ENCODE measurements around the gene QRFP.

Gene QRFP, protein sequence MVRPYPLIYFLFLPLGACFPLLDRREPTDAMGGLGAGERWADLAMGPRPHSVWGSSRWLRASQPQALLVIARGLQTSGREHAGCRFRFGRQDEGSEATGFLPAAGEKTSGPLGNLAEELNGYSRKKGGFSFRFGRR

DNA sequence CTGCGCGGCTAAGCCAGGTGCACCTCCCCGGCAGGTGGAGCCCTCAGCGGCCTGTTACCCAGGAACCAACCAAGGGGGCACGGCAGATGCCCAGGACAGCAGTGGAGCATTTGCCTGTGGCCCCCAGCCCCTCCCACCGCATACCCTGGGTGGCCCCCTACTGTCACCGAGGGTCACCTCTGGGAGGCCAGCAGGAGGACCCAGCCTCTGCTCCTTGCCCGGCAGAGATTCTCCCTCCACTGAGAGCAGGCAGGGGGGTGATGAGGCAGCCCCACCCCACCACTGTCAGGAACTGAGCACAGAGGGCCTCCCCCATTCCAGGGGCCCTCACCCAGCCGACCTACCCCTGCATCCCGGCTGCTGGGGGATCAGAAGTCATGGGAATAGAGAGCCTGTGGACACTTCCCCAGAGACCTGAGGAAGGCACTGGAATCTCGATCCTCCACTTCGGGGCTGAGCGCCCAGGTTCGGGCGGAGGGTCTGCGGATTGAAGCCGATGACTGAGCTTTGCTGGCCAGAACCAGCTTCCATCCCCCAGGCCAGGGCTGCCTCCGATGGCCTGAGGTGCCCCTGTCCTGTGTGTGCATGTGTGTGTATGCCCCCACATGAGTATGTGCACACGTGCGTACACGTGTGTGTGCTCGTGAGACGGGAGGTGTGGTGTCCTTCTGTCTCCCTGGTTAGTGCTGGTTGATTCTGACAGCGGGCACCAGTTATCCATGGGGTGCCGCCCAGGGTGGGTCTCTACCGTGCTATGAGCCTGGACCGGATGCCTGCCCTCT is at the start of gene QRFP:
QRFP (minus strand) TSS at position 580 of the 782 bp plus-strand sequence. CDS start 2,974 bp downstream, outside the sequence.
- no peak for DNase-seq

DNA sequence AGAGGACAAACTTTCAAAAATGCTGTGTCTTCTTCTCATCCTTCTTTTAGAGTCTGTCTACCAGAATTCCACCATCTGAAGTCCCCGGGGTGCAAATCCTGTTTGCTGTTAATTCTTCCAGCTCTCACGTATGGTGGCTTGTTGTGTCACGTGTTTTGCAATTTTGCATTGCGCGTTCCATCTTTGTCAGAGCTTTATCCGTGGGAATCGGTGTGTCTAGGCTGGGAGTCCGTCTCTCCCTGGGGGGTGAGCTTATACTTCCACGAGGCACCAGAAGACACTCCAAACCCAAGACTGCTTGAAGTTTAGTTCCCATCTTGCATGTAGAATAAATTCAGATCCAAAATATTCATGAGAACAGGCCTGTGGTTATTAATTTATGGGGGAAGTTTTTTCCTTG is 48.6 kb upstream of the QRFP start:
- DNase-seq: no peak

DNA sequence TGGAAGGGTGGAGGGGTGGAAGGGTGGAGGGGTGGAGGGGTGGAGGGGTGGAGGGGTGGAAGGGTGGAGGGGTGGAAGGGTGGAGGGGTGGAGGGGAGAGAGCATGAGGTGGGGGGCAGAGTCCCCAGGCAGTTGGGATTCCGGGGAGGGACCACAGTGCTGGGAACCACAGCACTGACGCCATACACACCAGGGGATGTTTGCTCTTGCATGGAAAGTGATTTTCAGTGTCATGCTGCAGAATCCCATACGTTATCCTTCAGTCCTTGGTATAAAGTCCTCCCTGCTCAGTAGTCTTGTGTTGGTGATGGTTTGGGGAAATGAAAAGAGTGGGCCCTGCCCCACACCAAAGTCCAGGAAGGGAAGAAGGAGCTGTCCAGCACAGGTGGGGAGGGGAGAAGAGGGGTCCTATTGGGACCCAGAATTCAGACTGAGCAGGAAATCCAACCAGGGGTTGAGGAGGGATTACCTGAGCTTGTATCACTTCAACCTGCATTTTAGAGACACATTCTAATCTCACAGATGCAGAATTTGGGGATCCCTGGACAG is 48.0 kb upstream of the QRFP start:
- DNase-seq: no peak

DNA sequence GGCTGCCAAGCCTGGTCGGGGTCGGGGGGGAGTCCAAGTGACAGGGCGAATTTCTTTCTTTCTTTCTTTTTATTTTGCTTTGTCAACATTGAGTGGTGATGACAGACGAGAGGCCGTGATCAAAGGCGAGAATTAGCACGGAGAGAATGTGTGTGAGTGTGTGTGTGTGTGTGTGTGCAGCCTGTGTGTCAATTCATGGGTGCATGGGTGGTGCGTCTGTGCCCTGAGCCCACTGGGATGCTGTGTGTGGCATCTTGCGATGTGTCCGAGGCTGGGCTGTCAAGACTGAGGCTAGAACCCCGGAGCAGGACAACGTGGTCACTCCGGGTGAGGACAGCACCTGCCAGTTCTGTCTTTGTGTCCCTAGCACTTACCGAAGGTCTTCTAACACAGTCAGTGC is 47.2 kb upstream of the QRFP start:
- no peak for DNase-seq

DNA sequence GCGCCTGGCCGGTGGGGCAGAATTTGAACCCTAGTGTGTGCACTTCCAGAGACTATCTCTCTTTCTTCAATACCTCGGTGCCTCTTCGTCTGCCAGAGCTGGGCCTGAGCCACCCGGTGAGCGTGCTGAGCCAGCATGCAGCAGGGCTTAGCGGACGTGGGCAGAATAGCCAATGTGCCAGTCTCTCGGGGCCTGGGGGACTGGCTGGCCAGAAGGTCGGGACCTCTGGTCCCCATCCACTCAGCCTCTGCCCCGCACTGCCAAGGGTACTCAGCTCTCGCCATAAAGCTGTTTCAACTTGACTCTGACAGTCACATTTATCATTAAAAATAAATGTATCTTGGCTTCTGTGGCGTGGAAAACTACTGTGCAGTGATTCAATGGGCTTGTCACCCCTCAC is 46.6 kb upstream of the QRFP start:
- DNase-seq: no peak

DNA sequence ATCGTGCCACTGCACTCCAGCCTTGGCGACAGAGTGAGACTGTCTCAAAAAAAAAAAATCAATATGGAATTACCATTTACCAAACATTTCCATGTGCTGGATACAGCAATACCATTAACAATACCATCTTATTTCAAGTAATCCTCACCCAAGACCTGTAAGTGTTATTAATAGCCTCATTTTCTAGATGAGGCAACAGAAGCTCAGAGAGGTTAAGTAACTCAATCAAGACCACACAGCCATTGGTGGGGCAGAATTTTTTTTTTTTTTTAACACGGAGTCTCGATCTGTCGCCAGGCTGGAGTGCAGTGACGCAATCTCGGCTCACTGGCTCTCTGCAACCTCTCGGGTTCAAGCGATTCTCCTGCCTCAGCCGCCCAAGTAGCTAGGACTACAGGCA is 46.1 kb upstream of the QRFP start:
- DNase-seq: no peak

DNA sequence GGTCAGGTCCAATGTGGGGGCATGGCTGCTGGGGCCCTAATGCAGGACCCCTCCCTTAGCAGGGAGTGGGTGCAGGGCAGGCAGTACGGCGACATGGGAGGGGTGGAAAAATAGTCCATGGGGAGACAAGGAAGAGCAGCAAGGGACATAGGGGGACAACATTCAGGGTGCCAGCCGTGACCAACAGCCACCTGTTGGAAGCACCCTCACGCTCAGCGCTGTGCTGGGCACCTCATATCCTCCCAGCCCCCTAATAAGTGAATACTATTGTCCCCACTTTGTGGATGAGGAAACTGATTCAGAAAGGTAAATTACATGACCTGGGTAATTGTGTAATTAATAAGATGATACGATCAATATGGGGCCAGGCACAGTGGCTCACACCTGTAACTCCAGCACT is 45.5 kb upstream of the QRFP start:
- DNase-seq: no peak

DNA sequence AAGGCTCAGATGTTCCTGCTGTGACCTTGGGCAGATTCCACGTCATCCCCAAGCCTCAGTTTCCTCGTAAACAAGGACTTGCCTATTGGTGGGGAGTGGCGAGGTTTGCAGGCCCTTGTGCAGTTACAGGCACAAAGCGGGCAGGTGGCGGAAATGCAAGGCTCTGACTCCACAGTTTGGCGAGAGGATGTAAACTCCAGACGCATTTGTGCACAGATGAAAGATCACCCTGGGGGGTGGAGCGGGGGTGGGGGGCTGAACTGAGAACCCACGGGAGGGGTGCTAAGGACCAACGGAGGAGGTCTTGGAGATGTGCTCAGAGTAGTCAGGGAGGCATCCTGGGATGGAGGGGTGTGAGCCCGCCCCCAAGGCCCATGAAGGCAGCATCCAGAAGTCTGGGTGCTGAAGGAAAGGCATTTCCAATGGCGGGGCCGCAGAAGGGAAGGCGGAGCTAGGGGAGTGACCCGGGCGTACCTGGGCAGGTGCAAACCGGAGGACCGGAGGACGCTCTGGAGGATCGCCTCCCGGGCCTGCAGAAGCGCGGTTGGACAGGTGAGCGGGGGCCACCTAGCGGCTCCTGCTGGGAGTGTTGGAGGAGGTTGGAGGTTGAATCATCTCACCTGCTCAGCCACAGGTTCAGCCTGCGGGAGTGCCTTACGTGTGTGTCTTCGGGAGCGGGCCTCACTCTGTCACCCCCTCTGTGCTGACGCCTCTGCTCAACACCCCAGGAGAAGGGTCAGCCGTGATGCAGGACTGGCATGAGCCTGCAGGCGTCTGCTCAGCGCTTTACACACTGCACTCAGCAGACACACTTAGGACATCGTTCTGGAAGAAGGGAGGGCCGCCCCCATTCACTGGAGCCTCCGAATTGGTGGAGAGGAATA is 44.3 kb upstream of the QRFP start:
- peak in 36 of 51 donors; percentile 5 to 67 (median 34) for DNase-seq

DNA sequence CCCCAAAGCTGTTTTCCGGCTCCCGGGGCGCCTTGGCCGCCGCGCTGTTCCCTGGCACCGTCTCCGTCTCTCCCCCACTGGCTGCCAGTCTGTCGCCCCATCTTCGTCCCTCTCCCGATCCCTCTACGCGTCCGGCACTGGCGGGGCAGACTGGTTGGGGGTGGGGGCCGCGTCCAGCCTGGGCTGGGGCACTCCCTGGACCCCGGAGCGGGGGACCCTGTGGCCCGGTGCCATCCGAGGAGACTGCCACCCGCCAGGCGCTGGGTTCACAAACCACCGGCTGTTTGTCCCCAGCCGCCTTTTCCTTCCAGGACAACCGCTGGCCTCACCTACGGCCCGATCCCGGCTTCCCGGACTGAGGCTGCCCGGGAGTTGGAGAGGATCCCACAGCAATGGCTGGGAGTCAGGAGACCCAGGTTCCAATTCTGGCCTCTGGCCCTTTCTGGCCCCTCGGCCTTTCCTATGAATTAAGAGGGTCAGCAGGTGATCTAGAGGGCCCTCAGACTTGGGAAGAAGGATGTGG is 43.5 kb upstream of the QRFP start:
- DNase-seq: no peak

DNA sequence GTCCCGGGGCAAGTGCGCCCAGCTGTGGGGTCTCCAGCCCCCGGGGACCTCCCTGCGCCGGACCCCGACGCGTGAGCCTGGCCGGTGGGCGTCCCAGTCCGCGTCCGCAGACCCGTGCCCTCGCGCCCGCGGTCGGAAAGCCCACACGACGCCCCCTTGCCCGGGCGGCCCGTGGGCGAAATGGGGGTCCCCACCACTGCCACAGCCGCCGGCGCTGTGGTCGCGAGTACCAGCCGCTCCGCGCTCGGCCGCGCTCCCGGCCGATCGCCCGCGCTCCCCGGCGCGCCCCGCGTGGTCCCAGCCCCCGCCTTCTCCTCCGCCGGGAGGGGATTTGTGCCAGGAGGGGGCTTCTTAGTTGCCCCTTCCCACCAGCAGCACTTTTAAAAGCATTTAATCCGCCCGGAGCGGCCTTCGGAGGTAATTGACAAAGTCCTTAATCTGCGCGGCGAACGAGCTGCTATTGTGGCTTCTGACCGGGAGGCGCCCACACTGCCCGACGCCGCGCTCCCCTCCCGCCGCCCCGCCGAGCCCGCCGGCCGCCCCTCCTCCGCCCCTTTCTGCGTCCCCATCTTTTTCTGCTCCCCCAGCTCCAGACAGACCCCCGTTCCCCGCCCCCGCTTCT is 42.9 kb upstream of the QRFP start:
- no peak for DNase-seq

DNA sequence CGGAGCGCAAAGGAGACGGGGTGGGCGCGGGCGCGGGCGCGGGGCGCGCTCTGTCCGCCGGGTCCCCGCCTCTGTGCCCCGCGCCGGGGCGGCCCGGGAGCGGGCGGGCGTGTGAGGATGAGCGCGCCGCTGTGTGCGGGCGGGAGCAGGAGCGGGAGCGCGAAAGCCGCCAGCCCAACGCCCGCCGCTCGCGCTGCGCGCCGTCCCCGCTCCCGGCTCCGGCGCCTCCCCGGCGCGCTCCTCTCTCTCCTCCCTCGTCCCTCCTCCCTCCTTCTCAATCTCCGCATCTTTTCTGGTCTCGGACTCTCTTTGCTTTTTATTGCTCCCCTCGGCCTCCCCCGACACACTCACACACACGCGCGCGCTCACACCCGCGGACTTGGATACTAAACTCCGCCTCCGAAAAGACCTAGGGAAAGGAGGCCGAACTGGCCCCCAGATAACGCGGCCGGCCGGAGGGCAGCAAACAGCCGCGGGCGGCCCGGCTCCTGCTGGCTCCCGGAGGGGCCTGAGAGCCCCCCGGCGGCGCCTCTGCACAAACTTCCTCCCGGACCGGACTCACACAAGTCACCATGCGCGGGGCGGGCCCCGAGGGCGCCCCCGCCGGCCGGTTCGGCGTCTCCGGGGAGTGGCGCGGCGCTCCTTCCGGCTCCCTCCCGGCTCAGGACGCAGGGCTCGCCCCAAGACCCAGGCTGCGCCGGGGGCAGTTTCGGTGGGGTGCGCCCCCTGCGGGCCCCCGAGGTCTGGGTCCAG is 42.2 kb upstream of the QRFP start, which contains the start of gene FIBCD1:
FIBCD1 (minus strand) TSS at position 596 of the 753 bp plus-strand sequence. CDS start 640 bp downstream, outside the sequence.
- no peak for DNase-seq

DNA sequence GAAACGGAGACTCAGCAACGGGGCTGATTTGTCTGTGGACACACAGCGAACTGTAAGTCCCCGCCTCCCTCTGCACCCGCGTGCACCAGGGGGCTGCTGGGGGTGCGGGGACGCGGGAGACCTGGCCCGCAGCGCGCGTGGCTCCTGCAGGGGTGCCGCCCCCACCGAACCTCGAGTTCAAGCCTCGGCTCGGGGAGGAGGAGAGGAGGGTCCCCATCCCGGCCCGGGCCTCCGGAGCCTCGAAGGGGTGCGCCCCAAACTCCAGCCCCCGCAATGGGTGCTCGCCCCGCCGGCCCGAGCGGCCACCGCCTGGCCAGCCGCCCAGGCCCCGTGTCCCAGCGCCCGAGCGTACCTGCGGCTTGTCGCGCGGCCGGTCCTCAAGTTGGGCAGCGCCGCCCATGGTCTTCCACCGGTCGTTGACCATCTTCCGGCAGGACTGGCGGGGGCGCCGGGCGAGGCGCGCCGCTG is 41.6 kb upstream of the QRFP start:
- DNase-seq: no peak

DNA sequence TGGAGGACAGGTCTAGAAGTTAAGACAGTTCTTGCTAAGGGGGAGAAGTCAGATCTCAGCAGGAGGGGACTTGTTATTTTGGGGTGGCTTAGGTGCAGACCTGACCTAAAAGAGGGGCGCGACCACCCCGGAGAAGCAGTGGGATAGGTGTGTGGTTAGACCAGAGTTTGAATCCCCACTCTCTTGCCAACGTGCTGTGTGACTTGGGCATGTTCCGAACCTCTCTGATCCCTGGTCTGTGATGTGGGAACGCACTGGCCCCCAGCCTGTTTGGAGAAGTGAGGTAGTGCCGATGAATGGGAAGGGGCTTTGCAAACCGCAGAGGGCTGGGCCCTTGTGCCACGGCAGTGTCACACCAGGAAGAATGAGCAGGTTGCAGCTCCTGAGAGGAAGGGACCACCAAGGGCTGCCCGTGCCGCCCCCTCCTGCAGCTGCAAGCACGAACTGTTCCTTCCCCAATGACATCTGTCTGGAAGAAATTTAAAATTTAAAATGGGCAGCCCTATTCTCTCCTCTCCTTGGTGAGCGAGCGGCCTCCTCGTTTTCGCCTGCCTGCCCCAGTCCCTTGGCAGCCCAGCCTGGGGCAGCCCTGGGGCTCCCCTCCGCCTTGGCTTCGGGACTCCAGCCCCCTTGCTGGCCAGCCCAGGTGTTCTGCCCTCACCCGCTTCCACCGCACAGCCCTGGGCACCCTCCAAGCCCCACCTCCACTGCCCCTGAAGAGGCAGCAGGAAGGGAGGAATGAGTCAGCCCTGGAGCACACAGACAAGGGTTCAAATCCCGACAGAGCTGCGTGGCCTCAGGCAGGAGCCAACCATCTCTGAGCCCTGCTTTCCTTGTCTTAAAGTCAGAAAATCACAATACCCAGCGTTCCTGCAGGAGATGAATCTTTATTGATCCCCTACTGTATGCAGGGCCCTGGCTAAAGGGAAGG is 40.8 kb upstream of the QRFP start:
- no peak for DNase-seq

DNA sequence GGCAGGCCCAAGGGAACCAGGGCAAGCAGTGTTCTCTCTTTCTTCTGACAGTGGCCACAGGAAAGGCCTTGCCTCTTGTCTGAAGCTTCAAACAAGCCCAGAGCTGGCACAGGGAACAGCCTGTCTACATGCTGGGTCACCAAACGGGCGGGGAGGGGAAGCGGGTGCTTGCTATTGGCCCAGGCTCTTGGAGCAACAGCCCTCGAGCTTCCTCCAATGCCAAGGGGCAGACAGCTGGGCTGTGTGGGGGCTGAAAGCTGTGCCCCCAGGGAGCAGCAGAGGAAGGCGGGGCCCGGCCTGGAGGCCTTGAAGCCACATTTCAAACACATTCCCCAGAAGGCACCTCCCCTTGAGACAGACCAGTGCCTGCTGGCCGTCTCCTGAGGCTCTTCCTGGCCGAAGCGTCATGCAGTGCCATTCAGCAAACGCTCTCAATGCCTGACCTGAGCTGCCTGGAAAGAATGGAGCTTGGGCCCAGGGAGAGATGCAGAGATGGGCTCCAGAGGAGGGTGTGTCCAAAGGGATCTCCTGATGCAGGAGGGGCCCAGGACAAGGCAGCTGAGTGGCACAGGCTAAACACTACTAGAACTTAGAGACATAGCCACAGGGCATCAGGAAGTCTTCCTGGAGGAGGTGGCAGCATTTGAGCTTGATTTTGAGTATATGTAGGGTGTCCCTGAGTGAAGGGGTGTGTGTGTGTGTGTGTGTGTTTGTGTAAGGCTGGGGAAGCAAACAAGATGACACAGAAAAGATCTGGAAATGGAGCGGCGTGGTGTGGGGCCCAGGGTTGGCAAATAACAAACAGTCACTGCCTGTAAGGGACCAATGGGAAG is 39.9 kb upstream of the QRFP start:
- peak in 2 of 51 donors; percentile 15 to 20 for DNase-seq

DNA sequence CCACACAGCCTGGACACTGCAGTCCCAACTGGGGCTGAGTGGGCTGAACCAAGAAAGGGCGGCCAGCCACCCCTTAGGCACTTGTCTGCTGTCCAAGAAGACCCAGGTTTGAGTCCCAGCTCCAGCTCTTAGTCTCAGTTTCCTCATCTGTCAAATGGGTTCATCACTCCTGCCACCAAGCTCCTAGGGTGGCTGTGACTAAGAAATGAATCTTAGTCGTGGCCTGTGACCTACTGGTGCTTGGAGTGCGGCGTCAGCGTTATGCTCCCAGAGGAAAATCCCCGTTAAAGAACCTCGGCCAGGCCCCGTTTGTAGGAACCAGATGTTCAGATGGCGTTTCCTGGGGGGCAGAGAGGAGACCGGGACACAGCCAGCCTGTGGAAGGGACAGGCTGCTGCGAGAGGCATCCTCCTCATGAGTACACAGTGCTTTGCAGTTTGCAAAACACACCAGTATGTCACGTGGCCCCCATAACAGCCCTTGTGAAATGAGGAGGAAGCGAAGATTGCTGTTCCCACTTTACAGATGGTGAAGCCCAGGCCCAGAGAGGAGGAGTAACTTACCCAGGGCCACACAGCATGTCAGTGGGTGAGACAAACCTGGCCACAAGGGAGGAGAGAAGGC is 39.1 kb upstream of the QRFP start:
- DNase-seq: no peak

DNA sequence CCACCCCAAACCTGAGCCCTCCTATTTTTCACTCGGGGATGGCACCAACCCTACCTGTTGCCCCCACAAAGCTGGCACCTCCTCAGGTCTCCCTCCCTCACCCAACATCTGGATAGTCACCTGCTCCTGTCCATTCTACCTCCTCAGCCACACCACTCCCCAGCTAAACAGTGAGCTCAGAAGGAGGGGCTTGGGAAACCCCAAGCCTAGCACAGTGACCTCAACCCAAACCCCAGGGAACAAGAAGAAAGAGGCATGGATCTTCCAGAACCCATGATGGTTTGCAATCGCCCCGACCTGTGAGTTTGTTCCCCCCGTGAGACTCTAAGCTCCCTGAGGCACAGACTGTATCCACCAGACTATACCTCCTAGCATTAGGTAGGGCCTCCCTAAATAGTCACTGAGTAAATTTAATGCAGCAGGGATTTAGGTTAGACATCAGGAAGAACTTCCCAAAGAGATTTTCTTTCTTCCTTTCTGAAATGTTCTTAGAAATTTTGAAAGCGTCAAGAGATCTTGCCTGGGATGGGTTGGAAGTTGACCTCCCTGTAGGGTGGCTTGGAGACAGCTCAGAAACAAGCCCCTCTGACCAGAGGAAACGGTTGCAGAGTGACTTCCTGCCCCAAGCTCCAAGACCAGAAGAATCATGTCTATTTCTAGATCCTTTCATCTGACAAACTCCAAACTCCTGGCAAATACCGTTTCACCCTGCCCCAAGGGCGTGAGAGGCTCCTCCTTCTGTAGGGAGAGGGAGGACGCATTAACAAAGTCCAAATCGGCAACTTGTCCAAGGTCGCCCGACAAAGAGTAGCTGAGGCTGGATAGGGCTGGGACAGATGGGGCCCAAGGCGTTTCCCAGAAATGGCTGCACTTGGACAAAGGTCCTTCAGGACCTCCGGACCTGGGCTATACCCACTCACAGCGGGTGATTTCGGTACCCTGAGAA is 38.4 kb upstream of the QRFP start:
- DNase-seq: no peak

DNA sequence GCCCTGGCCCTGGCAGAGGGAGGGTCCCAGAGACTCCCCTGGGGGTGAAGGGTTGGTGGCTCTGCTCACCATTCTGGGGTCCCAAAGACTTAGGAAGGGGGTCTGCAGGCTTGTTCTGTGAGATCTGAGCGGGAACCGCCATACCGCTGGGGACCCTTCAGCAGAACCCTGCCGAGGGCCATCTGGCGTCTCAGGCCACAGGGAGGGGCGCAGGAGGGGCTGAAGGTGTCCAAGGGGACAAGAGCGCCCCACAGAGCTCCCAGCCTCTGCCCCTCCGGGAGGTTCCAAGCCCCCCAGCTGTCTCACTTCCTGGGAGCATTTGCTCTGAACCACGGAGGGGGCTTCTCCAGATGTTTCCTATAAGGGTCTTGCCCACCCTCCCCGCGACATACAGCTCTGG is 37.6 kb upstream of the QRFP start:
- no peak for DNase-seq
